SK-N-SH (cell line): Measurements from ENCODE around the gene HOXB5. TPM values are rescaled to one million over a fixed set of nuclear protein-coding genes. Genes with fewer than 3 reads are reported as not detected.

Experiments
- CTCF ChIA-PET: fragments of 300-600, 350-600 bp; formaldehyde crosslinking; extraction: SDS; loops from one replicate; lab custom pipeline; 2021; lab: Yijun Ruan, JAX
- POLR2A ChIA-PET: fragments of 350-600 bp; sonication (Branson Sonifier 250); formaldehyde crosslinking; extraction: SDS; loops from one replicate; lab custom pipeline; 2020; ENCODE audit warnings: antibody characterized with exemption, inconsistent platforms; lab: Yijun Ruan, JAX
- DNase-seq: peaks from one replicate; pipeline ENCODE4 v3.0.0; 2012
- H2AFZ ChIP-seq: fragments of 200-600 bp; sonication (generic); 2 replicates; pipeline ENCODE4 v1.8.1; 2016; ENCODE audit warnings: antibody characterized with exemption, mild to moderate bottlenecking, low read depth
- H3F3A ChIP-seq: fragments of 200-600 bp; sonication (generic); replicated peaks from 2 replicates; pipeline ENCODE3; 2016; ENCODE audit warnings: antibody characterized with exemption, mild to moderate bottlenecking; ENCODE audit not compliant: insufficient read depth
- H3K27ac ChIP-seq, 2 experiments: fragments of 200-500 bp in 1 of 2; fragments of 200-600 bp in 1 of 2; sonication (Bioruptor generic) in 1 of 2; sonication (generic), shearing (Covaris generic) in 1 of 2; 2 replicates each; pipeline versions ENCODE4 v1.5.1 to v1.6.1; 2014 to 2016; ENCODE audit warnings: low read depth in 2 of 2, inconsistent platforms in 1 of 2, low read length in 1 of 2, mild to moderate bottlenecking in 1 of 2, mixed read lengths in 1 of 2
- H3K27me3 ChIP-seq: fragments of 200-600 bp; sonication (generic), shearing (Covaris generic); 2 replicates; pipeline ENCODE4 v1.6.1; 2016; ENCODE audit warnings: mixed run types; ENCODE audit not compliant: insufficient read depth
- H3K36me3 ChIP-seq, 2 experiments: fragments of 200-500 bp in 1 of 2; fragments of 200-600 bp in 1 of 2; sonication (Bioruptor generic) in 1 of 2; sonication (generic) in 1 of 2; replicated peaks in 1 of 2; 2 replicates each; pipeline versions ENCODE3 to v1.5.1; 2014 to 2016; ENCODE audit warnings: low read length in 1 of 2, mild to moderate bottlenecking in 1 of 2; ENCODE audit not compliant: insufficient read depth in 2 of 2, control insufficient read depth in 1 of 2
- H3K4me1 ChIP-seq, 2 experiments: fragments of 200-500 bp in 1 of 2; fragments of 200-600 bp in 1 of 2; sonication (Bioruptor generic) in 1 of 2; sonication (generic), shearing (Covaris generic) in 1 of 2; 2 replicates each; pipeline versions ENCODE4 v1.5.1 to v1.6.1; 2014 to 2016; ENCODE audit warnings: low read depth in 1 of 2, low read length in 1 of 2, mixed run types in 1 of 2; ENCODE audit not compliant: insufficient read depth in 2 of 2, control insufficient read depth in 1 of 2
- H3K4me2 ChIP-seq: fragments of 200-600 bp; sonication (generic), shearing (Covaris generic); 2 replicates; pipeline ENCODE4 v1.6.1; 2017; ENCODE audit warnings: mixed run types
- H3K4me3 ChIP-seq, 2 experiments: fragments of 200-500 bp in 1 of 2; fragments of 200-600 bp in 1 of 2; sonication (Bioruptor generic) in 1 of 2; sonication (generic), shearing (Covaris generic) in 1 of 2; 2 replicates each; pipeline versions ENCODE4 v1.5.1 to v1.8.1; 2014 to 2016; ENCODE audit warnings: low read depth in 2 of 2, inconsistent platforms in 1 of 2, low read length in 1 of 2, mild to moderate bottlenecking in 1 of 2, mixed read lengths in 1 of 2, moderate library complexity in 1 of 2
- H3K79me2 ChIP-seq: fragments of 200-600 bp; sonication (generic); 2 replicates; pipeline ENCODE4 v1.8.1; 2017; ENCODE audit warnings: mild to moderate bottlenecking; ENCODE audit not compliant: insufficient read depth
- H3K9ac ChIP-seq: fragments of 200-600 bp; sonication (generic); 2 replicates; pipeline ENCODE4 v1.6.1; 2017; ENCODE audit warnings: mixed run types
- H3K9me2 ChIP-seq: fragments of 200-600 bp; sonication (generic); 2 replicates; pipeline ENCODE4 v1.6.1; 2017; ENCODE audit warnings: mixed run types
- H3K9me3 ChIP-seq: fragments of 200-600 bp; sonication (generic); 2 replicates; pipeline ENCODE4 v1.6.1; 2017; ENCODE audit warnings: mixed run types, mild to moderate bottlenecking, moderate library complexity
- H4K20me1 ChIP-seq: fragments of 200-600 bp; sonication (generic); 2 replicates; pipeline ENCODE4 v1.6.1; 2017; ENCODE audit warnings: mild to moderate bottlenecking, mixed run types; ENCODE audit not compliant: insufficient read depth
- EZH2phosphoT487 ChIP-seq: fragments of 200-600 bp; sonication (generic); IDR thresholded peaks from 2 replicates; pipeline ENCODE4 v1.6.1; 2017; ENCODE audit warnings: low read depth, mixed run types, mild to moderate bottlenecking, antibody characterized with exemption, moderate library complexity, borderline replicate concordance
- RAD21 ChIP-seq: IDR thresholded peaks from 2 replicates; pipeline ENCODE4 v1.6.1; 2012; ENCODE audit warnings: mild to moderate bottlenecking, low read length
- RFX5 ChIP-seq: IDR thresholded peaks from 2 replicates; pipeline ENCODE4 v1.6.1; 2012; ENCODE audit warnings: mild to moderate bottlenecking, improper control_type of control experiment, low read length
- RXRA ChIP-seq: IDR thresholded peaks from 2 replicates; pipeline ENCODE4 v1.4.0; 2012; ENCODE audit warnings: low read depth, mild to moderate bottlenecking, borderline replicate concordance
- TAF1 ChIP-seq: IDR thresholded peaks from 2 replicates; pipeline ENCODE4 v1.6.1; 2012; ENCODE audit warnings: low read depth, mild to moderate bottlenecking, low read length, moderate library complexity, borderline replicate concordance
- WGBS: methylation state at CpG from one replicate; pipeline ENCODE4 v1.1.6; 2017; ENCODE audit warnings: low lambda C conversion rate; 5-methylcytosine and 5-hydroxymethylcytosine counted together
- polyA plus RNA-seq, 3 experiments: library from polyadenylated mRNA; depleted of rRNA; stranded (reverse); fragments of >200 nt; gene quantifications; 2 replicates each; pipeline ENCODE4 v1.2.3, GENCODE V29; 2012
- TF ChIP-seq, protein P1 (sequence below): fragments of 200-600 bp; sonication (generic); IDR thresholded peaks from 2 replicates; pipeline ENCODE4 v1.6.1; 2017; ENCODE audit warnings: antibody characterized with exemption, mild to moderate bottlenecking, moderate library complexity

Gene HOXB5
- polyA plus RNA-seq, 1 of the 3 experiments (the other 2 are of a cell fraction) = not detected

DNA sequence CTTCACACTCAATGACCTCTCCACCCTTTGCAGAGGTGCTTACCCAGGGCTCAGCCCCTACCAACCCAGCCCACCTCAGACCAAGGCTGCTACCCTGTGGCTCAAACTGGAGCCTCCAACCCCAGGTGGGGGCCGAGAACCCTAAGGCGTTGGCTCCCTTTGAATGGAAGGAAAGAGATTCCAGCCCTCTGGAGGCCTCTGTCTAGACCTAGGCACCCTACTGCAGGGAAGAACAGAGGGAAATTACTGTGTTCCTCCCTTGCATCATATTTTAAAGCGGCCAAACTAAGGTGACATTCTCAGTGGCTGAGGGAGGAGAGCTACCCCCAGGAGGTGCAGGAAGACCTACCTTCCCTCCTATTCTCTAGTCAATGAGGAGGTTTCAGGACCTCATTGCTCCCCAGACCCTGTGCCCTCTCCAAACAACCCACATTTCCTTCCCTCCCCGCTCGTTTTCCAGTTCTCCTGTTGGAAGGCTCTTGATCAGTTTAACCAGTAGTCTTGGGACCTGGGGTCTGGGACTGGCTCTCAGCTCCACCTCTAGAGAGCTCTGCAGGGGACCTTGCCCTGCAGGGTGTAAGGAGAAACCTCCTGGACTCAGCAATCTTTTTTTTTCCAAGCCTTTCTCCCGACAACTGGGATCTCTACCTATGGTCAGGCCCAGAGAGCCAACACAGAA, 27.0 kb upstream of the HOXB5 start:
- Histone ChIP-seq H3K9me3 (no peaks in the 10 kb centered on the region), H3K4me1 (no peaks in the 10 kb centered on the region), H3K27me3 (peaks cover 100% of the 10 kb centered on the region), H3K36me3 (no peaks in the 10 kb centered on the region), H3K79me2 (no peaks in the 10 kb centered on the region), H3K27ac (no peak overlapping the region), H3K4me3 (no peak overlapping the region), H3K9ac (no peak overlapping the region), H2AFZ (no peak overlapping the region), H4K20me1 (peaks cover 20% of the 10 kb centered on the region)
- POLR2A ChIA-PET = no interaction called here
- WGBS = 15% methylated on average over 6 of the region's 6 CpGs
- no peak for TF ChIP-seq RXRA
- no peak for TF ChIP-seq RAD21
- TF ChIP-seq, all 33 proteins: peak for 0
- no peaks in the 10 kb centered on the region for H3K9me2 ChIP-seq
- H3K4me2 ChIP-seq = no peak overlapping the region
- CTCF ChIA-PET = interaction anchor here (0.6 to 7.6 kb wide), 9 partner anchors 16 to 356 kb away, joined by 3 to 59 read pairs (median 3); partner anchors contain the start of gene HOXB5
- no peaks in the 10 kb centered on the region for H3F3A ChIP-seq
- DNase-seq = no peak

DNA sequence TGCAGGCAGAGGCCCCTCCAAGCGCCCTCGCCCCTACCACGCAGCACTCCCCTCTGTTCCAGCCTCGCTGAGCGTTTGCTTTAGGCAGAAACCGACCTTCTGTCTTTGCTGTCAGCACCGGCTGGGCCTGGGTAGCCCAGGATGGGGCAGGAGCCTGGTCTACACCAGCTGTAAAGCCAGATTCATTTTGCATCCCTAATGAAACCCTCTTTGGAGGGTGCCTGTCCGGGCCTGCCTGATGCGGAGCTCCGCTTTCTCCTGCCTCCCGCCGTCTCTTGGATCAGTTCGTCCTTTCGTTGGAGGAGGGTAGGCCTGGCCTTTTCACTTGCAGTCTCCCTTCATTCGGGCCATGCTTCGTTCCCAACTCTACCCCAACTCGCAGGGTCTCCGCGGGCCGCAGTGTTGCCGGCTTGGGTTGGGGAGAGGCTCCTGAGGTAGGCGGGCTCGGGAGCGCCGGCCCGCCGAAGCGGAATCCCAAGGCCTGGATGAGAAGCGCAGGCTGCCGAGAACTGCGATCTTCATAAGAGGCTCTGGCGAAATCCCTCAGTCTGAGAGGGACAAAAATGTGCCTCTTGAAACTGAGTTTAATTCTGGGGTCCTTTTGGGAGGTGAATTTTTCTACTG, 26.4 kb upstream of the HOXB5 start:
- H3K4me2 ChIP-seq = peak overlapping the region; percentile 12; the same call in 1 of the 2 replicates
- no peaks in the 10 kb centered on the region for H3K9me2 ChIP-seq
- ChIA-PET POLR2A (no interaction called here), CTCF (interaction anchor here (0.9 to 5.9 kb wide), 12 partner anchors 9 to 448 kb away, joined by 3 to 59 read pairs (median 8); partner anchors contain the start of gene HOXB5)
- H3K4me3 ChIP-seq = no peak overlapping the region
- peaks cover 100% of the 10 kb centered on the region for H3K27me3 ChIP-seq
- H3K79me2 ChIP-seq = no peaks in the 10 kb centered on the region
- H4K20me1 ChIP-seq = peaks cover 25% of the 10 kb centered on the region
- no peaks in the 10 kb centered on the region for H3K36me3 ChIP-seq
- no peaks in the 10 kb centered on the region for H3K4me1 ChIP-seq
- H2AFZ ChIP-seq = 0 out of 2 replicates have a peak overlapping the region, but pooled peaks have one; percentile 17
- H3K27ac ChIP-seq = no peak overlapping the region
- H3K9ac ChIP-seq = no peak overlapping the region
- no peak for DNase-seq
- H3K9me3 ChIP-seq = no peaks in the 10 kb centered on the region
- TF ChIP-seq, protein P1, sequence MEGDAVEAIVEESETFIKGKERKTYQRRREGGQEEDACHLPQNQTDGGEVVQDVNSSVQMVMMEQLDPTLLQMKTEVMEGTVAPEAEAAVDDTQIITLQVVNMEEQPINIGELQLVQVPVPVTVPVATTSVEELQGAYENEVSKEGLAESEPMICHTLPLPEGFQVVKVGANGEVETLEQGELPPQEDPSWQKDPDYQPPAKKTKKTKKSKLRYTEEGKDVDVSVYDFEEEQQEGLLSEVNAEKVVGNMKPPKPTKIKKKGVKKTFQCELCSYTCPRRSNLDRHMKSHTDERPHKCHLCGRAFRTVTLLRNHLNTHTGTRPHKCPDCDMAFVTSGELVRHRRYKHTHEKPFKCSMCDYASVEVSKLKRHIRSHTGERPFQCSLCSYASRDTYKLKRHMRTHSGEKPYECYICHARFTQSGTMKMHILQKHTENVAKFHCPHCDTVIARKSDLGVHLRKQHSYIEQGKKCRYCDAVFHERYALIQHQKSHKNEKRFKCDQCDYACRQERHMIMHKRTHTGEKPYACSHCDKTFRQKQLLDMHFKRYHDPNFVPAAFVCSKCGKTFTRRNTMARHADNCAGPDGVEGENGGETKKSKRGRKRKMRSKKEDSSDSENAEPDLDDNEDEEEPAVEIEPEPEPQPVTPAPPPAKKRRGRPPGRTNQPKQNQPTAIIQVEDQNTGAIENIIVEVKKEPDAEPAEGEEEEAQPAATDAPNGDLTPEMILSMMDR = no peak
- no peak for TF ChIP-seq RFX5
- no peak for TF ChIP-seq TAF1
- TF ChIP-seq EZH2phosphoT487 = peak; percentile 76
- 23% methylated on average over 32 of the region's 32 CpGs for WGBS
- no peaks in the 10 kb centered on the region for H3F3A ChIP-seq
